ENCODE measurements around the gene NDEL1. TPM values are rescaled to one million over a fixed set of nuclear protein-coding genes. Genes with fewer than 3 reads are reported as not detected.

The NDEL1 gene
- total RNA-seq, 4 donors from 2014 or later = 31.3 to 60.6 (median 41.5) TPM

DNA sequence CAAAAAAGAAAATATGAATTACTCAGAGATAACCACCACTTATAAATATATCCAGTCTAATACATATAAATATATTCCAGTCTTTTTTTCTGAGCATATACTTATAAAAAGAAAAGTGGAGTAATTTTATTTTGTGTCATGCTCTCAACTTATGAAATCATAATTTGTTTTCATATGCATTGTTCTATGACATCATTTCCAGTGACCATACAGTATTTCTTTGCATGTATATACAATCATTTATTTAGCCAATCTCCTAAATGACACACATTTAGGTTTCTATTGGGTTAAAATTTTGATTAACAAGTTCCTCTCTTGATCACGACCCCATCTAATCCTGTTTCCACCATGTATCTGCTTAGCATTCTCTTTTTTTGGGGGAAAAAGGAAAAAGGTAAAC lies 16.4 kb upstream of the NDEL1 start:
- ATAC-seq (no peak), DNase-seq (no peak)
- H3K36me3 ChIP-seq = no peaks in the 10 kb centered on the region
- H3K9me3 ChIP-seq = no peaks in the 10 kb centered on the region
- in situ Hi-C loops (cut with MboI; ENCODE audit: low sequenced_read_pairs in 4 of 4) (loop anchor here in 1 of 4 donors (10.0 to 25.0 kb wide), 2 partner anchors 218 to 325 kb away; partner anchors contain the start of genes CCDC42 and MYH10), intact Hi-C loops (cut with DNase I; ENCODE audit: low total_unique reads) (no loop called here)
- peaks cover 0 to 4% of the 10 kb centered on the region in 2 donors for H3K4me1 ChIP-seq
- TF ChIP-seq, protein P1, sequence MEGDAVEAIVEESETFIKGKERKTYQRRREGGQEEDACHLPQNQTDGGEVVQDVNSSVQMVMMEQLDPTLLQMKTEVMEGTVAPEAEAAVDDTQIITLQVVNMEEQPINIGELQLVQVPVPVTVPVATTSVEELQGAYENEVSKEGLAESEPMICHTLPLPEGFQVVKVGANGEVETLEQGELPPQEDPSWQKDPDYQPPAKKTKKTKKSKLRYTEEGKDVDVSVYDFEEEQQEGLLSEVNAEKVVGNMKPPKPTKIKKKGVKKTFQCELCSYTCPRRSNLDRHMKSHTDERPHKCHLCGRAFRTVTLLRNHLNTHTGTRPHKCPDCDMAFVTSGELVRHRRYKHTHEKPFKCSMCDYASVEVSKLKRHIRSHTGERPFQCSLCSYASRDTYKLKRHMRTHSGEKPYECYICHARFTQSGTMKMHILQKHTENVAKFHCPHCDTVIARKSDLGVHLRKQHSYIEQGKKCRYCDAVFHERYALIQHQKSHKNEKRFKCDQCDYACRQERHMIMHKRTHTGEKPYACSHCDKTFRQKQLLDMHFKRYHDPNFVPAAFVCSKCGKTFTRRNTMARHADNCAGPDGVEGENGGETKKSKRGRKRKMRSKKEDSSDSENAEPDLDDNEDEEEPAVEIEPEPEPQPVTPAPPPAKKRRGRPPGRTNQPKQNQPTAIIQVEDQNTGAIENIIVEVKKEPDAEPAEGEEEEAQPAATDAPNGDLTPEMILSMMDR (IDR thresholded peaks at IDR 0.05 in 4 of 5, conservative IDR thresholded peaks at IDR 0.05 in 1 of 5) = no peak
- TF ChIP-seq POLR2A (IDR thresholded peaks at IDR 0.05) = no peak
- peak overlapping the region in 1 of 4 donors; percentile 52 for H3K27ac ChIP-seq
- H3K27me3 ChIP-seq = peaks cover 0 to under 1% (median 0%) of the 10 kb centered on the region in 3 donors
- H3K4me3 ChIP-seq = no peak overlapping the region

DNA sequence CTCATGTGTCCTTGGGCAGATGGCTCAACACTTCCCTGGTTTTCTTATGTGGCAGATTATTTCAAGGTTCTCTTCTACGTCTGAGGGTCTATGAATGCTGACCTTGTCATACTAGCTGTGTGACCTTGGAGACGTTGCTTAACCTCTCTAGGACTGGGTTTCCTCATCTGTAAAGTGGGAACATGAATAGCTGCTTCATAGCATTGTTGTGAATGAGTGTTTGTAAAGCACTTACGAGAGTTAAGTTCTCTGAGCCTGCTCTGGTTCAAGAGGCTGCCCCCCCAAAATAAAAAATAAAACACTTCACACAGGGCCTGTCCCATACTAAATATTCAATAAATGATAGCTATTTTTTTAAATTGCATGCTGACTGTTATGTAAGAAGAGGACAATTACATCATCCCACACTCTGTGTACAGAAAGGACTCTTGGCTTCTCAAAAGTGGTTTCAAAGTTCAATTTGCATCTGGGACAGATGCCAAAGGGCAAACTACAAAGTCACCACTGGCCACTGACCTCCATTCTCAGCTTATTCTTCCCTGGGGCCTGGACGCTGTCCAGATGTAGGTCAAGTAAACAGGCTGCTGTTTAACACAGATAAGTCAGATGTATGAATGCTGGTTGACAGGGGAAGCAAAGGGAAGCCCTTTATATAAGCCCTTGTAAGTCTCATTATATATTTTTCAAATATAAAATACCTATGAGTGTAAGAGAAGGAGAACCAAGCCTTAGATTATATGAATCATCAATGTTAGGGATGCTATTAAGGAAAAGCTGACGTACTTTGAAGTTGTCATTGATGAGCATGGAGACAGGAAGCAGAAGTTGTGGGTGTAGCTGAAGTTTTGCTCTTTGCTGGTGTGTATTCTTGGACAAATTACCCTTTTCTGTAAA lies 15.4 kb upstream of the NDEL1 start:
- ATAC-seq (peak; percentile 52 to 68), DNase-seq (peak; percentile 9 to 28)
- in situ Hi-C loops (cut with MboI; ENCODE audit: low sequenced_read_pairs in 4 of 4) = loop anchor here in 1 of 4 donors (25.0 kb wide), 1 partner anchor 217 kb away; the partner anchor contains the start of gene MYH10
- intact Hi-C loops (cut with DNase I; ENCODE audit: low total_unique reads) = no loop called here
- Histone ChIP-seq H3K27ac (peak overlapping the region; percentile 10 to 58 (median 47)), H3K4me3 (no peak overlapping the region), H3K4me1 (peaks cover 0 to 4% of the 10 kb centered on the region in 2 donors), H3K36me3 (no peaks in the 10 kb centered on the region), H3K9me3 (no peaks in the 10 kb centered on the region), H3K27me3 (no peaks in the 10 kb centered on the region)
- no peak for TF ChIP-seq POLR2A (IDR thresholded peaks at IDR 0.05)
- TF ChIP-seq, protein P1 (IDR thresholded peaks at IDR 0.05 in 4 of 5, conservative IDR thresholded peaks at IDR 0.05 in 1 of 5) = no peak

DNA sequence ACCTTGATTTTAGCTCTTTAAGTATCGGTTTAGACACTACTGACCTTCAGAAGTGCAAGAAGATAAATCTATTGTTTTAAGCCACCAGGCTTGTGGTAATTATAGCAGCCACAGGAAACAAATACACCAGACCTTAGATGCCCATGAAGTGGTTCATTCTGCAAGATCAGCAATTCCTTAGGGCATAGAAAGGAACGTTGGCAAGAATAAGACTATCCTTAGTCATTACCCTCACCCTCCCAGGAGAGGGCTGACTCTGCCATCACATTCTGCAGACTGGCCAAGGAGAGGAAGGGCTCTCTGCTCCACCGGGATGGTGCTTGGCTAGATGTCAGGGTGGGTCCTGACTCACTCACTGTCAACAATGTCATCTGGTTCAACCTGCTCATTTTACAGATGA lies 14.1 kb upstream of the NDEL1 start:
- in situ Hi-C loops (cut with MboI; ENCODE audit: low sequenced_read_pairs in 4 of 4) (loop anchor here in 1 of 4 donors (25.0 kb wide), 1 partner anchor 216 kb away; the partner anchor contains the start of gene MYH10), intact Hi-C loops (cut with DNase I; ENCODE audit: low total_unique reads) (no loop called here)
- Histone ChIP-seq H3K27ac (peak overlapping the region in 1 of 4 donors; percentile 52), H3K36me3 (no peaks in the 10 kb centered on the region), H3K4me1 (peaks cover 0 to 4% of the 10 kb centered on the region in 2 donors), H3K27me3 (no peaks in the 10 kb centered on the region), H3K4me3 (no peak overlapping the region), H3K9me3 (no peaks in the 10 kb centered on the region)
- ATAC-seq (no peak), DNase-seq (no peak)
- TF ChIP-seq, protein P1 (IDR thresholded peaks at IDR 0.05 in 4 of 5, conservative IDR thresholded peaks at IDR 0.05 in 1 of 5) = no peak
- no peak for TF ChIP-seq POLR2A (IDR thresholded peaks at IDR 0.05)

DNA sequence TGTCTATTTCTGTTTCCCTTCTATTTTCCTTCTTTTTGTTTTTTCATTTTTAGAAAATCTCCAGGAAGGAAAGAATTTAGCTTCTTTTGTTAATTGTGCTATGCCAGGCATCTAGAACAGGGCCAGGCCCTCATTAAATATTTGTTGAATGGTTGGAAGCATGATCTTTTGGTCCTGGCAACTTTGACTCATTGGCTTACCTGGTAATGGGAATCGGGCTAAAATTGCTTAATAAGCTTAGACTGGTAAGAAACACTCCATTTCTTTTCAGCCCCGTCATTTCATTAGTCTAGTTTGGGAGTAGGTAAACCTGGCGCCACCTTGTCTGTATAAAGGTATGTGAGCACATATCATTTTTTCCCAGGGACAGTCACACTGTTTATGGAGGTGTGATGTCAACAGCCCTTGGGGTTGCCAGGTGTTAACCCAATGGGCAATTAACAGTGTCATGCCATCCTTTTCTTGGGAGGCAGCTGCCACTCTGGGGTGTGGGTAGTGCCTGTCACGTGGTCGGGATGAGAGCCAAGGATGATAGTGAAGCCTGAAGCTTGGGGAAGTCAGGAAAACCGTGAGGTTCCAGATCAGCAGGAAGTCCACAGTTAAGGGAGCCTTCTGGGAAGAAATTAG lies 9.5 kb upstream of the NDEL1 start:
- TF ChIP-seq, protein P1 (IDR thresholded peaks at IDR 0.05 in 4 of 5, conservative IDR thresholded peaks at IDR 0.05 in 1 of 5) = no peak
- no peak for TF ChIP-seq POLR2A (IDR thresholded peaks at IDR 0.05)
- no peak overlapping the region for H3K27ac ChIP-seq
- in situ Hi-C loops (cut with MboI; ENCODE audit: low sequenced_read_pairs in 4 of 4) = no loop called here
- H3K36me3 ChIP-seq = no peaks in the 10 kb centered on the region
- no peaks in the 10 kb centered on the region for H3K4me1 ChIP-seq
- no peak for ATAC-seq
- H3K27me3 ChIP-seq = no peaks in the 10 kb centered on the region
- H3K4me3 ChIP-seq = no peak overlapping the region
- no peak for DNase-seq
- H3K9me3 ChIP-seq = no peaks in the 10 kb centered on the region
- intact Hi-C loops (cut with DNase I; ENCODE audit: low total_unique reads) = no loop called here
